ENCODE results near the gene INO80B. TPM values are rescaled to one million over a fixed set of nuclear protein-coding genes. Genes with fewer than 3 reads are reported as not detected.
A peak's percentile ranks its signal among the peaks of the same experiment; 100 is the strongest.

The INO80B gene
- total and polyA plus RNA-seq, 9 of the 15 experiments (the other 6 are each of a cell fraction or from before 2014, with no cell fraction given), result 0.41 to 22.6 (median 9.0) TPM

DNA sequence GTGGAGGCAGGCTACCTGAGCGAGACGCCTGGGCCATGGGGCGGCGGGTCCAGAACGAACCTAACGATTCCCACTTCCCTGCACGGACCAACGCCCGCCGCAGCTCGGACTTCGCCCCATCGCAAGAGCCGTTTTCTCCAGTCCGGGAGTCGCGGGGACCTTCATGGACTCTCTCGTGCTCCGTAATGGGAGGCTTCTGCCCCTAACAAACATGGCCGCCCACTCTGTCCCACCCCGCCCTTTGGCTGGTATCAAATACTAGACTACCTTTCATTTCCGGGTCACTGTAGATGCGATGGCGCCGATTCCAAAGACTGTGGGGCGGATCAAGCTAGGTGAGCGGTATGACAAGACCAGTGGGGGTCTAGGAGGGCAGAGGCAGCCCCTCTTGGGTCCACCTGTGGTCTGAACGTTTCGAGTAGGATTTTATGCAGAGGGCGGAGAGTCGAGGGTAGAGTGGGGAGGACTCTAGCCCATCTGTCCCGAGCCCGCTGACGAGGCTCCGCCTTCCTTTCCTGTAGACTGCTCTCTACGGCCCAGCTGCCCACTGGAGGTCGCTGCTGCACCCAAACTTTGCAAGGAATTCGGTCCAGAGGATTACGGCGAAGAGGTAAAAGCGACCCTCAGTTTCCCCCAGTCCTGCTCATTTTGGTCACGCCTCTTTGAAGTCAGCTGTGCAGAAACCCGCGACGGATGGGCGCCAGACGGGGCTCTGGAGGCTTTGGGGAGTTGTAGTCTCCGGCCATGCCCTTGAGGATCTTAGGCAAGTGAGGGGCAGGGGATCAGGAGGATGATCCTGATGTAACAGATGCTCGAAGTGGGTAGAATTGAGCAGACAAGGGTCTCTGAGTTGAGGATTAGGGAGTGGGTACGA is 28.2 kb downstream of the INO80B start, which contains the start of the genes CCDC142 and TTC31 (continued):
- TF ChIP-seq ZMIZ1 (IDR thresholded peaks at IDR 0.05; ENCODE audit: low read depth in 2 of 2, low read length in 2 of 2), result 0 out of 4 replicates have a peak, but pooled peaks of 1 of the 2 experiments have one; percentile 35
- TF ChIP-seq CREBBP (IDR thresholded peaks at IDR 0.05; ENCODE audit: low read depth, low read length), result no peak
- TF ChIP-seq ZNF584 (CRISPR knock-in tag; IDR thresholded peaks at IDR 0.05; ENCODE audit: low read depth), result peak; percentile 42; the same call in 1 of the 2 replicates
- TF ChIP-seq, protein P1, sequence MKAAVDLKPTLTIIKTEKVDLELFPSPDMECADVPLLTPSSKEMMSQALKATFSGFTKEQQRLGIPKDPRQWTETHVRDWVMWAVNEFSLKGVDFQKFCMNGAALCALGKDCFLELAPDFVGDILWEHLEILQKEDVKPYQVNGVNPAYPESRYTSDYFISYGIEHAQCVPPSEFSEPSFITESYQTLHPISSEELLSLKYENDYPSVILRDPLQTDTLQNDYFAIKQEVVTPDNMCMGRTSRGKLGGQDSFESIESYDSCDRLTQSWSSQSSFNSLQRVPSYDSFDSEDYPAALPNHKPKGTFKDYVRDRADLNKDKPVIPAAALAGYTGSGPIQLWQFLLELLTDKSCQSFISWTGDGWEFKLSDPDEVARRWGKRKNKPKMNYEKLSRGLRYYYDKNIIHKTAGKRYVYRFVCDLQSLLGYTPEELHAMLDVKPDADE (conservative IDR thresholded peaks at IDR 0.05; ENCODE audit: control insufficient read depth, low read depth, low read length), result peak; percentile 63
- TF ChIP-seq TFE3 (CRISPR knock-in tag; IDR thresholded peaks at IDR 0.05), result no peak
- TF ChIP-seq, protein P2, sequence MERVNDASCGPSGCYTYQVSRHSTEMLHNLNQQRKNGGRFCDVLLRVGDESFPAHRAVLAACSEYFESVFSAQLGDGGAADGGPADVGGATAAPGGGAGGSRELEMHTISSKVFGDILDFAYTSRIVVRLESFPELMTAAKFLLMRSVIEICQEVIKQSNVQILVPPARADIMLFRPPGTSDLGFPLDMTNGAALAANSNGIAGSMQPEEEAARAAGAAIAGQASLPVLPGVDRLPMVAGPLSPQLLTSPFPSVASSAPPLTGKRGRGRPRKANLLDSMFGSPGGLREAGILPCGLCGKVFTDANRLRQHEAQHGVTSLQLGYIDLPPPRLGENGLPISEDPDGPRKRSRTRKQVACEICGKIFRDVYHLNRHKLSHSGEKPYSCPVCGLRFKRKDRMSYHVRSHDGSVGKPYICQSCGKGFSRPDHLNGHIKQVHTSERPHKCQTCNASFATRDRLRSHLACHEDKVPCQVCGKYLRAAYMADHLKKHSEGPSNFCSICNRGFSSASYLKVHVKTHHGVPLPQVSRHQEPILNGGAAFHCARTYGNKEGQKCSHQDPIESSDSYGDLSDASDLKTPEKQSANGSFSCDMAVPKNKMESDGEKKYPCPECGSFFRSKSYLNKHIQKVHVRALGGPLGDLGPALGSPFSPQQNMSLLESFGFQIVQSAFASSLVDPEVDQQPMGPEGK (CRISPR knock-in tag; IDR thresholded peaks at IDR 0.05; ENCODE audit: borderline replicate concordance), result no peak
- TF ChIP-seq ZNF766 (CRISPR knock-in tag; conservative IDR thresholded peaks at IDR 0.05), result 0 out of 2 replicates have a peak, but pooled peaks have one; percentile 42
- peak; percentile 54 for TF ChIP-seq HMGN3 (IDR thresholded peaks at IDR 0.05; ENCODE audit: borderline replicate concordance, extremely low read depth, insufficient read length, low read depth, low read length)
- no peak for TF ChIP-seq NUFIP1 (IDR thresholded peaks at IDR 0.05; ENCODE audit: partially characterized antibody)
- TF ChIP-seq PBX2 (CRISPR knock-in tag; IDR thresholded peaks at IDR 0.05; ENCODE audit: low read depth), result no peak
- no peak for TF ChIP-seq PBX2 (tag; conservative IDR thresholded peaks at IDR 0.05; ENCODE audit: low read depth)
- peak; percentile 54 for TF ChIP-seq RBBP5 (IDR thresholded peaks at IDR 0.05; ENCODE audit: borderline replicate concordance, insufficient read depth, low read length, poor library complexity, severe bottlenecking)
- TF ChIP-seq GABPB2 (CRISPR knock-in tag; conservative IDR thresholded peaks at IDR 0.05), result no peak

Measured in K562 (cell line).